IPS DF 6.9 (cell line): ENCODE measurements around the gene CCDC77.
"Not testable (repeated sequence)": the region's sequence is repeated elsewhere in the genome, so short reads cannot be mapped to it uniquely, and the experiment has no call there.

ENCODE experiments used
- DNase-seq: peaks from one replicate; pipeline ENCODE4 v3.0.0-alpha.2; 2013; ENCODE audit warnings: low read depth, low spot score
- H3K27ac ChIP-seq: one replicate; pipeline ENCODE4 v1.5.1; 2013; ENCODE audit warnings: low read length, control low read depth
- H3K27me3 ChIP-seq: 2 replicates; pipeline ENCODE4 v1.6.1; 2013; ENCODE audit warnings: mild to moderate bottlenecking, low read length; ENCODE audit not compliant: control insufficient read depth, insufficient read depth
- H3K36me3 ChIP-seq: 2 replicates; pipeline ENCODE4 v1.6.1; 2013; ENCODE audit warnings: low read length; ENCODE audit not compliant: control insufficient read depth, insufficient read depth
- H3K4me1 ChIP-seq: 2 replicates; pipeline ENCODE4 v1.6.1; 2013; ENCODE audit warnings: low read length; ENCODE audit not compliant: control insufficient read depth, insufficient read depth
- H3K4me3 ChIP-seq: 2 replicates; pipeline ENCODE4 v1.5.1; 2013; ENCODE audit warnings: mild to moderate bottlenecking, low read length
- H3K9me3 ChIP-seq: 2 replicates; pipeline ENCODE4 v1.6.1; 2013; ENCODE audit warnings: low read length, inconsistent platforms; ENCODE audit not compliant: control insufficient read depth, insufficient read depth
- WGBS: extraction: QIAGEN DNeasy Blood & Tissue Kit; methylation state at CpG from one replicate; pipeline ENCODE4 v1.1.7; 2013; ENCODE audit warnings: mixed read lengths, missing lambda C conversion rate; ENCODE audit not compliant: insufficient read length, insufficient coverage; 5-methylcytosine and 5-hydroxymethylcytosine counted together

The CCDC77 gene

DNA sequence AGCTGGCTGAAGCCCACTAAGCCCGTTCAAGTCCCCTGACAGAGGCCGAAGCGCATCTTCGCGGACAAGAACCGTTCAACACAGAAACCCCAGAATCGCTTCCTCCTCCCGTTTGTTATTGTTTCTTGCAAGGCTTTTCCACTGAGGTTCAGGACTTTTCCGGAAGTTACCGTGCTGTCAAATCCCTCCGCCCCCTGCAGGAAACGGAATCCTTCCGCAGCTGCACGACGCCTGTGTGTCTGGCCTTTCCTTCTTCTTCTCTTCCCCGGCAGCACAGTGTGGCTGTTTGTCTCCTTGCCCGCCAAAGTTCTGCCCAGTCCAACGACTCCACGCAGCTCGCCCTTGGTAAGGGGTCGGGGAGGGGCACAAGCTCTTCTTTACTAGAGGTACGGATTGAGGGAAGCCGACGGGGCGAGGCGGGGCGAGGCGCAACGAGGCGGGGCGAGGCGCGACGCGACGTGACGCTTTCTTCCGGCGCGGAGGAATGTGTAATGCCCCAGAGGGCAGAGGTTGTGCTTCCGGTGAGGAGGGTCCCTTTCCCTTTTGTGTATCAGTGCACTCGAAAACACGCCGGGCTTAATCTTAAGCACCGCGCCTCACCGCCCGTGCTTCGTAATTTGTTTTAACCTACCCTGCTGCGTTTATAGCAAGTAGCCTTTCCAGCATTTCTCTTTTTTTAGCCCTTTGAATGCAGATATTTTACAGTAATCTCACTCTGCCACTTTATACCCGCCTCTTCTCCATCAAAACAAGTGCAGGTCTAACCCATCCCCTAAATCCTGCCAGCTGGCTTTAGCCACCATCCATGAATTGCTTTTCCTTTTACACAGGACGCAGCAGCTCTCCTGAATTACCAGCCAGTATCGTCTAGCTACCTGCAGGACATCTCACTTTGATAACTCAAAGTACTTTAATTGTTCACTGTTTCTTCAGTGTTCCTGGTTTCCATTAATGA is 12.0 kb upstream of the CCDC77 start, which contains the start of gene KDM5A:
TSS of gene KDM5A (minus strand) at position 179 of the 955 bp plus-strand sequence. CDS start 229 bp downstream, outside the sequence.
- no CpG with 5 or more reads among the region's 53 CpGs for WGBS
- no peaks in the 10 kb centered on the region for H3K36me3 ChIP-seq
- no peaks in the 10 kb centered on the region for H3K4me1 ChIP-seq
- H3K4me3 ChIP-seq: peak within 1 kb of the TSS; percentile 89
- no peaks in the 10 kb centered on the region for H3K9me3 ChIP-seq
- no peaks in the 10 kb centered on the region for H3K27me3 ChIP-seq
- no peak within 1 kb of the TSS for H3K27ac ChIP-seq
- peak; percentile 70 for DNase-seq

- peaks cover 3% of the 10 kb centered on the region for H3K36me3 ChIP-seq
- WGBS: no CpG with 5 or more reads among the region's 8 CpGs
- peak overlapping the region; percentile 38; the same call in 1 of the 2 replicates for H3K4me3 ChIP-seq
- no peak for DNase-seq
- no peaks in the 10 kb centered on the region for H3K9me3 ChIP-seq
- H3K27me3 ChIP-seq: no peaks in the 10 kb centered on the region
- peaks cover 1% of the 10 kb centered on the region; the same call in 1 of the 2 replicates for H3K4me1 ChIP-seq
- no peak overlapping the region for H3K27ac ChIP-seq
Observed at GRCh38 chr12:400828-401227, 616 bp upstream of the CCDC77 start.

DNA sequence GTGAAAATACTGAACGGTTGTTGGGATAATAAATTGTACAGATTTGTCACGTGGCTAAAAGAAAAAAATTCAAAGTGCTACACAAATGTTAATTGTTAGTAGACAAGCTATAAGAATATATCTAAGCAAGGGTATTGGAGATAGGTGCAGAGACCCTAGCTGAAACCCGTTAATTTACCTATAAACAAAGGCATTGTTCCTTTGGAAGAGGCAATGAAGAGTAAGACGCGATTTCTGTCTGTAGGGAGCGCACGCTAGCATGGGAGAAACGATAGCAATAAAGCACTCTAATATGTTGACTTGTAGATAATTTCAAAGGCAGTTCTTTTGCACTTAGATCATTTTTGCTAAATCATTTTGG is 565 bp downstream of the CCDC77 start:
- DNase-seq: no peak
- Histone ChIP-seq H3K27ac (no peak overlapping the region), H3K4me3 (peak overlapping the region; percentile 96), H3K36me3 (peaks cover 8% of the 10 kb centered on the region), H3K27me3 (no peaks in the 10 kb centered on the region), H3K9me3 (no peaks in the 10 kb centered on the region), H3K4me1 (peaks cover 1% of the 10 kb centered on the region; the same call in 1 of the 2 replicates)
- WGBS: no CpG with 5 or more reads among the region's 8 CpGs

DNA sequence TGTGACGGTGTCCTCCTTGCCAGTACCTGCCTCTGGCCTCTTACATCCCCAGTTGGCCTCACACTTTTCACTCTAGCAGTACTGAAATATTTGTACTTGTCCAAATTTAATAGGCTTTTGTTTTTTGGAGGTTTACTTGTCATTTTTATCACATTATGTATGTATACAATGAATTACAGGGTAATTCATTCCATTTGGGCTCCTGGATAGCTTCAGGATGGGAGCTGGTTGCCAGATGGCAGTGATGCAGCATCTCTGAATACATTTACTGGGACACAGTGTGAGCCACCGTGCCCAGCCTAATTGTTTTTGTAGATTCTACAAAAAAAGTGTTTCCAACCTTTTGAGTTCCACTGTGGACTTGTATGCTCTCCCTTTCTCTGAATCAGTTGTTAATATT is 13.4 kb downstream of the CCDC77 start:
- Histone ChIP-seq H3K4me3 (no peak overlapping the region), H3K27ac (no peak overlapping the region), H3K4me1 (no peaks in the 10 kb centered on the region), H3K36me3 (peaks cover 32% of the 10 kb centered on the region), H3K9me3 (no peaks in the 10 kb centered on the region), H3K27me3 (no peaks in the 10 kb centered on the region)
- no peak for DNase-seq
- no CpG with 5 or more reads among the region's 2 CpGs for WGBS

DNA sequence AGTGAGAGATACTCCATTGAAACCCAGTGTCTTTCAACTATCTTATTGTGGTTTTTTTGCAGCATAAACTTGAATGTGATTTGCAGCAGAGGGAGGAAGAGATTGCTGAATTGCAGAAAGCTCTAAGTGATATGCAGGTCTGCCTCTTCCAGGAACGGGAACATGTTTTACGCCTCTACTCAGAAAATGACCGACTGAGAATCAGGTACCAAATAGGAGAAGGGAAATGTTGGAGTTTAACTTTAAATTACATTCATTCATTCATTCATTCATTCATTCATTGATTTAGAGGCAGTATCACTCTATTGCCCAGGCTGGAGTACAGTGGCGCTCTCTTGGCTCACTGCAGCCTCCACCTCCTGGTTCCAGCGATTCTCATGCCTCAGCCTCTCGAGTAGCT is 17.0 kb downstream of the CCDC77 start:
- DNase-seq: no peak
- no CpG with 5 or more reads among the region's 6 CpGs for WGBS
- Histone ChIP-seq H3K27me3 (no peaks in the 10 kb centered on the region), H3K9me3 (no peaks in the 10 kb centered on the region), H3K4me1 (no peaks in the 10 kb centered on the region), H3K27ac (no peak overlapping the region), H3K36me3 (peaks cover 35% of the 10 kb centered on the region), H3K4me3 (no peak overlapping the region)

GRCh38 chr12:422526-422925 is 21.1 kb downstream of the CCDC77 start:
- H3K9me3 ChIP-seq: no peaks in the 10 kb centered on the region
- DNase-seq: no peak
- WGBS: no CpG with 5 or more reads among the region's 3 CpGs
- no peaks in the 10 kb centered on the region for H3K27me3 ChIP-seq
- no peaks in the 10 kb centered on the region for H3K4me1 ChIP-seq
- H3K4me3 ChIP-seq: no peak overlapping the region
- H3K36me3 ChIP-seq: peaks cover 32% of the 10 kb centered on the region
- H3K27ac ChIP-seq: no peak overlapping the region

DNA sequence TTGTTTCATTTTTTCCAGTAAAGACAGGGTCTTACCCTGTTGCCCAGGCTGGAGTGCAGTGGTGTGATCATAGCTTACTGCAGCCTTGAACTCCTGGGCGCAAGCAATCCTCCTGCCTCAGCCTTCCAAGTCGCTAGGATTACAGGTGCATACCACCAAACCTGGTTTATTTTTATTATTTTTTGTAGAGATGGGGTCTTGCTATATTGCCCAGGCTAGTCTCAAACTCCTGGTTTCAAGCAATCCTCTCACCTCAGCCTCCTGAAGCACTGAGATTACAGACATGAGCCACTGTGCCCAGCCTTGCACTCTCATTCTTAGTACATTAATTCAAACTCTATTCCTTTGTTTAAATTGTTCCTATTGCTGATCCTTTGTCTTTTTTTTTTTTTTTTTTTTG is 34.3 kb downstream of the CCDC77 start:
- not testable (repeated sequence) for H3K4me3 ChIP-seq, H3K27me3 ChIP-seq, H3K9me3 ChIP-seq, DNase-seq, H3K4me1 ChIP-seq, H3K27ac ChIP-seq
- peaks cover 15% of the 10 kb centered on the region; the same call in 1 of the 2 replicates for H3K36me3 ChIP-seq
- no CpG with 5 or more reads among the region's 2 CpGs for WGBS

DNA sequence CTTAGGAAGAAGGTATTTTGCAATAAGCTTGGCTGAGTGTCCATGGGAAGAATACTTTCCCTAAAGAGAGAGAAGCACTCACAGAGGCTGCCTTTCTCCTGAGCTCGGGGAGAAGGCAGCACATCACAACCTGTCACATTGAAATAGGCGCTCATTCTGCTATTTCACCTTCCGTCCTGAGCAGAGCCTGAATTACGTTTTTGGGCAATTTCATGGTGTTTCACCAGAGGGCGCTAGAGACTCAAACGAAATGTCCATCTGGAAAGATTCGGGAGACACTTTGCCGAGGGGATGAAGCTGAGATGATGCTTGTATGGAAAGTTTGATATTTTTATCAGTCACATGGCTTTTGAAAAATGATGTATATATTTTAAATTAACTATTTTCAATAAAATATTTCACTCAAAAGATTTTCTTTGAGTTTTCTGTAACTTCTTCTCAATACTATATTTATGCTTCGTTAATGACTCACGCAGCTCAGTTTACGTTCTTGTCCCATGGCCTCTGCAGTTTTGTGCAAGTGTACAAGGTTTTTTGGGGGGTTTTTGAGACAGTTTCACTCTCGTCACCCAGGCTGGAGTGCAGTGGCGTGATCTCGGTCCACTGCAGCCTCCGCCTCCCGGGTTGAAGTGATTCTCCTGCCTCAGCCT is 40.9 kb downstream of the CCDC77 start:
- peaks cover 13% of the 10 kb centered on the region; the same call in 1 of the 2 replicates for H3K36me3 ChIP-seq
- no peaks in the 10 kb centered on the region for H3K4me1 ChIP-seq
- H3K27me3 ChIP-seq: no peaks in the 10 kb centered on the region
- no CpG with 5 or more reads among the region's 16 CpGs for WGBS
- H3K27ac ChIP-seq: no peak overlapping the region
- no peak overlapping the region for H3K4me3 ChIP-seq
- no peaks in the 10 kb centered on the region for H3K9me3 ChIP-seq
- DNase-seq: no peak

DNA sequence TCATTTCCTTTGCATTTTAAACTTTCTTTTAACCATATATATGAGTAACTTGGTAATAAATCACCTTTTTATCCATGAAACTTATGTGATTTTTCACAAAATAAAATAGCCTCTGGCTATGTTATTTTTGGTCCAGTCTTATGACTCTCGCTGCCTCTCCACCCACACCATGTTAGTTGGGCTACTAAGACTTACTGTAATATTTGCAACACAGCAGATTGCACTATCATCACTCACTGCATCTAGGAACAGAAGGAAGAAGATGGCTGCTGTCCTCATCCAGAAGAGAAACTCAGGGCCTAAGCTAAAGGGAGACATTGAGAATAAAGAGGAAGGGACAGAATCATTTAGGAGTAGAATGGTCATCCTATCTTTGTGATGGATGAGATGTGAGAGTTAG is 45.7 kb downstream of the CCDC77 start:
- no CpG with 5 or more reads among the region's 1 CpG for WGBS
- Histone ChIP-seq H3K27me3 (no peaks in the 10 kb centered on the region), H3K9me3 (no peaks in the 10 kb centered on the region), H3K4me1 (no peaks in the 10 kb centered on the region), H3K4me3 (no peak overlapping the region), H3K36me3 (no peaks in the 10 kb centered on the region), H3K27ac (no peak overlapping the region)
- no peak for DNase-seq

GRCh38 chr12:449203-449602 is 47.8 kb downstream of the CCDC77 start:
- H3K27ac ChIP-seq: no peak overlapping the region
- no CpG with 5 or more reads among the region's 4 CpGs for WGBS
- no peaks in the 10 kb centered on the region for H3K4me1 ChIP-seq
- H3K9me3 ChIP-seq: peaks cover 2% of the 10 kb centered on the region
- H3K4me3 ChIP-seq: no peak overlapping the region
- no peaks in the 10 kb centered on the region for H3K36me3 ChIP-seq
- no peaks in the 10 kb centered on the region for H3K27me3 ChIP-seq
- DNase-seq: no peak
